Measurements from ENCODE around the gene IVNS1ABP.
A peak's percentile ranks its signal among the peaks of the same experiment; 100 is the strongest.

IVNS1ABP gene

GRCh38 chr1:185315445-185316071 is 1.5 kb downstream of the IVNS1ABP start:
- Histone ChIP-seq H3K27ac (ENCODE audit: low read depth, low read length, severe bottlenecking) (peak overlapping the region; percentile 48), H3K4me1 (ENCODE audit: control insufficient read depth, insufficient read depth, low read length, poor library complexity, severe bottlenecking) (no peaks in the 10 kb centered on the region), H3K4me3 (ENCODE audit: extremely low read depth, insufficient read depth, low read length, poor library complexity, severe bottlenecking) (peak overlapping the region; percentile 93), H3K36me3 (ENCODE audit: control insufficient read depth, insufficient read depth, low read length) (peaks cover 18% of the 10 kb centered on the region), H3K9me3 (ENCODE audit: control insufficient read depth, low read length) (no peaks in the 10 kb centered on the region)
- 0 to 10% methylated on average over 7 of the region's 8 CpGs for WGBS, 2 experiments (ENCODE audit: insufficient coverage in 2 of 2)

GRCh38 chr1:185314411-185314810 is 2.6 kb downstream of the IVNS1ABP start:
- Histone ChIP-seq H3K4me3 (ENCODE audit: extremely low read depth, insufficient read depth, low read length, poor library complexity, severe bottlenecking) (peak overlapping the region; percentile 93), H3K27ac (ENCODE audit: low read depth, low read length, severe bottlenecking) (no peak overlapping the region), H3K4me1 (ENCODE audit: control insufficient read depth, insufficient read depth, low read length, poor library complexity, severe bottlenecking) (no peaks in the 10 kb centered on the region), H3K36me3 (ENCODE audit: control insufficient read depth, insufficient read depth, low read length) (peaks cover 28% of the 10 kb centered on the region), H3K9me3 (ENCODE audit: control insufficient read depth, low read length) (no peaks in the 10 kb centered on the region)
- 11% methylated on average over 1 of the region's 1 CpG for WGBS, 2 experiments (ENCODE audit: insufficient coverage in 2 of 2)

- Histone ChIP-seq H3K36me3 (ENCODE audit: control insufficient read depth, insufficient read depth, low read length) (peaks cover 45% of the 10 kb centered on the region), H3K27ac (ENCODE audit: low read depth, low read length, severe bottlenecking) (no peak overlapping the region), H3K4me3 (ENCODE audit: extremely low read depth, insufficient read depth, low read length, poor library complexity, severe bottlenecking) (peak overlapping the region; percentile 1), H3K4me1 (ENCODE audit: control insufficient read depth, insufficient read depth, low read length, poor library complexity, severe bottlenecking) (no peaks in the 10 kb centered on the region), H3K9me3 (ENCODE audit: control insufficient read depth, low read length) (no peaks in the 10 kb centered on the region)
- WGBS, 2 experiments (ENCODE audit: insufficient coverage in 2 of 2), result 90 to 100% methylated on average over 1 to 2 of the region's 4 CpGs
Observed at GRCh38 chr1:185312361-185313138, 4.5 kb downstream of the IVNS1ABP start.

- peaks cover 52% of the 10 kb centered on the region for H3K36me3 ChIP-seq (ENCODE audit: control insufficient read depth, insufficient read depth, low read length)
- no peaks in the 10 kb centered on the region for H3K4me1 ChIP-seq (ENCODE audit: control insufficient read depth, insufficient read depth, low read length, poor library complexity, severe bottlenecking)
- H3K4me3 ChIP-seq (ENCODE audit: extremely low read depth, insufficient read depth, low read length, poor library complexity, severe bottlenecking), result no peak overlapping the region
- no peak overlapping the region for H3K27ac ChIP-seq (ENCODE audit: low read depth, low read length, severe bottlenecking)
- H3K9me3 ChIP-seq (ENCODE audit: control insufficient read depth, low read length), result no peaks in the 10 kb centered on the region
Observed at GRCh38 chr1:185311589-185312225, 5.3 kb downstream of the IVNS1ABP start.

- whole genome bisulfite sequencing, 2 experiments (ENCODE audit: insufficient coverage in 2 of 2), result no CpG with 5 or more reads among the region's 2 CpGs
- H3K9me3 ChIP-seq (ENCODE audit: control insufficient read depth, low read length), result no peaks in the 10 kb centered on the region
- H3K27ac ChIP-seq (ENCODE audit: low read depth, low read length, severe bottlenecking), result no peak overlapping the region
- H3K36me3 ChIP-seq (ENCODE audit: control insufficient read depth, insufficient read depth, low read length), result peaks cover 73% of the 10 kb centered on the region
- no peaks in the 10 kb centered on the region for H3K4me1 ChIP-seq (ENCODE audit: control insufficient read depth, insufficient read depth, low read length, poor library complexity, severe bottlenecking)
- no peak overlapping the region for H3K4me3 ChIP-seq (ENCODE audit: extremely low read depth, insufficient read depth, low read length, poor library complexity, severe bottlenecking)
Observed at GRCh38 chr1:185309566-185309965, 7.5 kb downstream of the IVNS1ABP start.

GRCh38 chr1:185308126-185308525 is 8.9 kb downstream of the IVNS1ABP start:
- 100% methylated on average over 1 of the region's 1 CpG for WGBS, 2 experiments (ENCODE audit: insufficient coverage in 2 of 2)
- Histone ChIP-seq H3K4me1 (ENCODE audit: control insufficient read depth, insufficient read depth, low read length, poor library complexity, severe bottlenecking) (no peaks in the 10 kb centered on the region), H3K4me3 (ENCODE audit: extremely low read depth, insufficient read depth, low read length, poor library complexity, severe bottlenecking) (no peak overlapping the region), H3K27ac (ENCODE audit: low read depth, low read length, severe bottlenecking) (no peak overlapping the region), H3K9me3 (ENCODE audit: control insufficient read depth, low read length) (no peaks in the 10 kb centered on the region), H3K36me3 (ENCODE audit: control insufficient read depth, insufficient read depth, low read length) (peaks cover 87% of the 10 kb centered on the region)

GRCh38 chr1:185305419-185305818 is 11.6 kb downstream of the IVNS1ABP start:
- 100% methylated on average over 1 of the region's 3 CpGs for WGBS, 2 experiments (ENCODE audit: insufficient coverage in 2 of 2)
- H3K36me3 ChIP-seq (ENCODE audit: control insufficient read depth, insufficient read depth, low read length), result peaks cover 93% of the 10 kb centered on the region
- no peaks in the 10 kb centered on the region for H3K4me1 ChIP-seq (ENCODE audit: control insufficient read depth, insufficient read depth, low read length, poor library complexity, severe bottlenecking)
- no peak overlapping the region for H3K4me3 ChIP-seq (ENCODE audit: extremely low read depth, insufficient read depth, low read length, poor library complexity, severe bottlenecking)
- H3K27ac ChIP-seq (ENCODE audit: low read depth, low read length, severe bottlenecking), result no peak overlapping the region
- H3K9me3 ChIP-seq (ENCODE audit: control insufficient read depth, low read length), result no peaks in the 10 kb centered on the region

- no peaks in the 10 kb centered on the region for H3K4me1 ChIP-seq (ENCODE audit: control insufficient read depth, insufficient read depth, low read length, poor library complexity, severe bottlenecking)
- no peaks in the 10 kb centered on the region for H3K9me3 ChIP-seq (ENCODE audit: control insufficient read depth, low read length)
- WGBS, 2 experiments (ENCODE audit: insufficient coverage in 2 of 2), result 100% methylated on average over 3 to 4 of the region's 6 CpGs
- H3K27ac ChIP-seq (ENCODE audit: low read depth, low read length, severe bottlenecking), result no peak overlapping the region
- peaks cover 94% of the 10 kb centered on the region for H3K36me3 ChIP-seq (ENCODE audit: control insufficient read depth, insufficient read depth, low read length)
- no peak overlapping the region for H3K4me3 ChIP-seq (ENCODE audit: extremely low read depth, insufficient read depth, low read length, poor library complexity, severe bottlenecking)
Observed at GRCh38 chr1:185300152-185300551, 16.9 kb downstream of the IVNS1ABP start.

- WGBS, 2 experiments (ENCODE audit: insufficient coverage in 2 of 2), result 95 to 100% methylated on average over 2 of the region's 2 CpGs
- Histone ChIP-seq H3K9me3 (ENCODE audit: control insufficient read depth, low read length) (no peaks in the 10 kb centered on the region), H3K4me1 (ENCODE audit: control insufficient read depth, insufficient read depth, low read length, poor library complexity, severe bottlenecking) (no peaks in the 10 kb centered on the region), H3K27ac (ENCODE audit: low read depth, low read length, severe bottlenecking) (no peak overlapping the region), H3K4me3 (ENCODE audit: extremely low read depth, insufficient read depth, low read length, poor library complexity, severe bottlenecking) (no peak overlapping the region), H3K36me3 (ENCODE audit: control insufficient read depth, insufficient read depth, low read length) (peaks cover 84% of the 10 kb centered on the region)
Observed at GRCh38 chr1:185297982-185298381, 19.1 kb downstream of the IVNS1ABP start.

- Histone ChIP-seq H3K27ac (ENCODE audit: low read depth, low read length, severe bottlenecking) (peak overlapping the region; percentile 18), H3K4me3 (ENCODE audit: extremely low read depth, insufficient read depth, low read length, poor library complexity, severe bottlenecking) (no peak overlapping the region), H3K9me3 (ENCODE audit: control insufficient read depth, low read length) (no peaks in the 10 kb centered on the region), H3K4me1 (ENCODE audit: control insufficient read depth, insufficient read depth, low read length, poor library complexity, severe bottlenecking) (no peaks in the 10 kb centered on the region), H3K36me3 (ENCODE audit: control insufficient read depth, insufficient read depth, low read length) (peaks cover 64% of the 10 kb centered on the region)
Observed at GRCh38 chr1:185295091-185295490, 22.0 kb downstream of the IVNS1ABP start.
